A549 (cell line): ENCODE results near the gene ANO7. TPM values are rescaled to one million over a fixed set of nuclear protein-coding genes. Genes with fewer than 3 reads are reported as not detected.

Source experiments
- ATAC-seq, 2 experiments: fragments of 200-7000 bp in 1 of 2; fragments of >200 bp in 1 of 2; cut with Nextera tagmentation in 1 of 2; cut with Tn5 transposase in 1 of 2; 3 replicates each; pipeline versions ENCODE4 v1.8.0 to v1.9.1; 2018 to 2020; ENCODE audit warnings: mild to moderate bottlenecking in 1 of 2, moderate library complexity in 1 of 2
- CTCF ChIA-PET: fragments of 300-600 bp; sonication (Branson Sonifier 250); formaldehyde crosslinking; extraction: SDS; loops from one replicate; lab custom pipeline; 2021; ENCODE audit warnings: antibody characterized with exemption, inconsistent platforms; lab: Yijun Ruan, JAX
- POLR2A ChIA-PET: fragments of 350-600 bp; formaldehyde crosslinking; extraction: SDS; loops from one replicate; lab custom pipeline; 2021; ENCODE audit warnings: antibody characterized with exemption, inconsistent platforms; lab: Yijun Ruan, JAX
- DNase-seq, 2 experiments: peaks; one replicate each; pipeline versions ENCODE4 v3.0.0 to v3.0.0-alpha.2; 2011 to 2016; ENCODE audit warnings: low read depth in 1 of 2, low spot score in 1 of 2
- FAIRE-seq: peaks from 2 replicates; lab custom pipeline; 2011; peaks lifted over from hg19 to GRCh38; lab: Jason Lieb, UNC
- H3K27ac ChIP-seq, 2 experiments: fragments of >200 bp; sonication (Bioruptor Twin); formaldehyde crosslinking; 3 replicates each; pipeline ENCODE4 v1.5.1; 2016 to 2017
- H3K4me1 ChIP-seq: fragments of >200 bp; sonication (Bioruptor Twin); formaldehyde crosslinking; 3 replicates; pipeline ENCODE4 v1.6.1; 2016
- H3K4me2 ChIP-seq: fragments of >200 bp; sonication (Bioruptor Twin); formaldehyde crosslinking; 3 replicates; pipeline ENCODE4 v1.6.1; 2016
- H3K4me3 ChIP-seq: fragments of >200 bp; sonication (Bioruptor Twin); formaldehyde crosslinking; 3 replicates; pipeline ENCODE4 v1.5.1; 2016
- H3K9me3 ChIP-seq: fragments of >200 bp; sonication (Bioruptor Twin); formaldehyde crosslinking; 3 replicates; pipeline ENCODE4 v1.6.1; 2016
- BHLHE40 ChIP-seq: IDR thresholded peaks from 2 replicates; pipeline ENCODE4 v1.6.1; 2012; ENCODE audit warnings: low read depth, low read length, inconsistent platforms
- CHD4 ChIP-seq: fragments of 200-600 bp; sonication (generic); IDR thresholded peaks from 2 replicates; pipeline ENCODE4 v1.6.1; 2016; ENCODE audit warnings: antibody characterized with exemption, mild to moderate bottlenecking, borderline replicate concordance
- EHF ChIP-seq: fragments of 250-450 bp; sonication (Bioruptor Pico); IDR thresholded peaks from 2 replicates; pipeline ENCODE4 v1.5.0; 2020; ENCODE audit warnings: mild to moderate bottlenecking
- FOXS1 ChIP-seq: fragments of 250-450 bp; sonication (Bioruptor Pico); IDR thresholded peaks from 2 replicates; pipeline ENCODE4 v1.5.0; 2020; ENCODE audit warnings: mild to moderate bottlenecking, moderate library complexity
- HOXB13 ChIP-seq: fragments of 250-450 bp; sonication (Bioruptor Pico); IDR thresholded peaks from 2 replicates; pipeline ENCODE4 v1.5.0; 2020; ENCODE audit warnings: low read depth, mild to moderate bottlenecking, moderate library complexity
- JUN ChIP-seq, 2 experiments: fragments of >200 bp; sonication (Bioruptor Twin); formaldehyde crosslinking; IDR thresholded peaks; 2 replicates in 1 of 2; 3 replicates in 1 of 2; pipeline ENCODE4 v1.6.1; 2016 to 2017
- JUNB ChIP-seq: fragments of >200 bp; sonication (Bioruptor Twin); formaldehyde crosslinking; IDR thresholded peaks from 2 replicates; pipeline ENCODE4 v1.6.1; 2016
- MYC ChIP-seq: IDR thresholded peaks from 2 replicates; pipeline ENCODE4 v1.6.1; 2012; ENCODE audit warnings: mild to moderate bottlenecking, inconsistent platforms, low read length, improper control_type of control experiment, borderline replicate concordance
- NFE2L2 ChIP-seq: fragments of 150-350 bp; conservative IDR thresholded peaks from 2 replicates; pipeline ENCODE4 v1.6.1; 2014; ENCODE audit warnings: low read length
- PHF8 ChIP-seq: fragments of 200-600 bp; sonication (generic); IDR thresholded peaks from 2 replicates; pipeline ENCODE4 v1.6.1; 2016; ENCODE audit warnings: low read depth, mild to moderate bottlenecking, antibody characterized with exemption, moderate library complexity, borderline replicate concordance
- POLR2A ChIP-seq: IDR thresholded peaks from 2 replicates; pipeline ENCODE4 v1.6.1; 2012; ENCODE audit warnings: mild to moderate bottlenecking, low read length
- POLR2AphosphoS2 ChIP-seq: conservative IDR thresholded peaks from 2 replicates; pipeline ENCODE4 v1.6.1; 2012; ENCODE audit warnings: low read length, improper control_type of control experiment, inconsistent platforms
- RNF2 ChIP-seq: fragments of 200-600 bp; sonication (generic); IDR thresholded peaks from 2 replicates; pipeline ENCODE4 v1.6.1; 2016; ENCODE audit warnings: low read depth, mild to moderate bottlenecking, antibody characterized with exemption, moderate library complexity, borderline replicate concordance
- TP53 ChIP-seq: fragments of 250-450 bp; sonication (Bioruptor Pico); IDR thresholded peaks from 2 replicates; pipeline ENCODE4 v1.5.0; 2021; ENCODE audit warnings: mild to moderate bottlenecking, moderate library complexity
- WGBS: methylation state at CpG from one replicate; pipeline ENCODE4 v1.1.6; 2017; ENCODE audit errors: missing lambda C conversion rate; 5-methylcytosine and 5-hydroxymethylcytosine counted together
- polyA plus RNA-seq, 4 experiments: library from polyadenylated mRNA; depleted of rRNA in 3 of 4; stranded (reverse); fragments of >200 nt; fragmentation: RNase III in 1 of 4; extraction: RNeasy Plus Mini Kit Qiagen cat#74134 plus additional on column Dnase treatment in 1 of 4; gene quantifications; 2 replicates in 3 of 4; 3 replicates in 1 of 4; pipeline ENCODE4 v1.2.3, GENCODE V29; 2011 to 2017
- TF ChIP-seq, protein P1 (sequence below): fragments of 250-450 bp; sonication (Bioruptor Pico); IDR thresholded peaks from 2 replicates; pipeline ENCODE4 v1.5.0; 2020; ENCODE audit warnings: low read depth, mild to moderate bottlenecking, moderate library complexity
- TF ChIP-seq, protein P2 (sequence below): fragments of >200 bp; sonication (Bioruptor Twin); formaldehyde crosslinking; IDR thresholded peaks from 2 replicates; pipeline ENCODE4 v1.6.1; 2016
- TF ChIP-seq, protein P3 (sequence below): fragments of >200 bp; sonication (Bioruptor Twin); formaldehyde crosslinking; IDR thresholded peaks from 3 replicates; pipeline ENCODE4 v1.6.1; 2016
- TF ChIP-seq, protein P4 (sequence below): fragments of 450-650 bp; IDR thresholded peaks from 2 replicates; pipeline ENCODE4 v1.6.1; 2014; ENCODE audit warnings: antibody characterized with exemption
- TF ChIP-seq, protein P5 (sequence below): IDR thresholded peaks from 2 replicates; pipeline ENCODE4 v1.6.1; 2012
- TF ChIP-seq, protein P6 (sequence below): IDR thresholded peaks from 2 replicates; pipeline ENCODE4 v1.6.1; 2012
- TF ChIP-seq, protein P7 (sequence below): IDR thresholded peaks from 2 replicates; pipeline ENCODE4 v1.6.1; 2012; ENCODE audit warnings: low read depth, borderline replicate concordance

ANO7 gene
- polyA plus RNA-seq, 2 of the 4 experiments (the other 2 are of a cell fraction) = 0.92 to 2.7 TPM

DNA sequence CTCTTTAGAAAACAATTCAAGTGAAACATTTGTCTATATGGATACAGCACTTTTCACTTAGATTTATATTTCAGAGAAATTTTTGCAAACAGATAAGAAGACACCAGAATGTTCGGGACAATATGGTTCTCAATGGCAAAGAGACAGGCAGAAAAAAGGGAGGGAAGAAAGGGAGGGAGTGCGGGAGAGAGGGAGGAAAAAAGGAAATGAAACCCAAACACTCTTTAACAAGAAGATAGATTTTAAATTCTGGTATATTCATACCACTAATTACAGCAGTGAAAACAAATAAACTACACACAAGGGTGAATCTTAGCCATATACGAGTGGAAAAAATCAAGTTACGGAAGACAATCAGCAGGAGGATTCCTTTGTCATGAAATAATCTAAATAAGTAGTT lies 42.2 kb upstream of the ANO7 start:
- CTCF ChIA-PET = no interaction called here
- no peak for ATAC-seq
- no peak for DNase-seq
- H3K4me3 ChIP-seq = no peak overlapping the region
- POLR2A ChIA-PET = no interaction called here
- no peaks in the 10 kb centered on the region for H3K9me3 ChIP-seq
- H3K27ac ChIP-seq = no peak overlapping the region
- TF ChIP-seq, protein P1, sequence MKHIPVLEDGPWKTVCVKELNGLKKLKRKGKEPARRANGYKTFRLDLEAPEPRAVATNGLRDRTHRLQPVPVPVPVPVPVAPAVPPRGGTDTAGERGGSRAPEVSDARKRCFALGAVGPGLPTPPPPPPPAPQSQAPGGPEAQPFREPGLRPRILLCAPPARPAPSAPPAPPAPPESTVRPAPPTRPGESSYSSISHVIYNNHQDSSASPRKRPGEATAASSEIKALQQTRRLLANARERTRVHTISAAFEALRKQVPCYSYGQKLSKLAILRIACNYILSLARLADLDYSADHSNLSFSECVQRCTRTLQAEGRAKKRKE (CRISPR knock-in tag) = no peak
- no peak for TF ChIP-seq PHF8
- TF ChIP-seq, protein P2, sequence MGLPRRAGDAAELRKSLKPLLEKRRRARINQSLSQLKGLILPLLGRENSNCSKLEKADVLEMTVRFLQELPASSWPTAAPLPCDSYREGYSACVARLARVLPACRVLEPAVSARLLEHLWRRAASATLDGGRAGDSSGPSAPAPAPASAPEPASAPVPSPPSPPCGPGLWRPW = no peak
- no peak for TF ChIP-seq JUN (IDR thresholded peaks at IDR 0.05)
- TF ChIP-seq, protein P3, sequence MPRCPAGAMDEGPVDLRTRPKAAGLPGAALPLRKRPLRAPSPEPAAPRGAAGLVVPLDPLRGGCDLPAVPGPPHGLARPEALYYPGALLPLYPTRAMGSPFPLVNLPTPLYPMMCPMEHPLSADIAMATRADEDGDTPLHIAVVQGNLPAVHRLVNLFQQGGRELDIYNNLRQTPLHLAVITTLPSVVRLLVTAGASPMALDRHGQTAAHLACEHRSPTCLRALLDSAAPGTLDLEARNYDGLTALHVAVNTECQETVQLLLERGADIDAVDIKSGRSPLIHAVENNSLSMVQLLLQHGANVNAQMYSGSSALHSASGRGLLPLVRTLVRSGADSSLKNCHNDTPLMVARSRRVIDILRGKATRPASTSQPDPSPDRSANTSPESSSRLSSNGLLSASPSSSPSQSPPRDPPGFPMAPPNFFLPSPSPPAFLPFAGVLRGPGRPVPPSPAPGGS = no peak
- TF ChIP-seq CHD4 = no peak
- TF ChIP-seq HOXB13 = no peak
- TF ChIP-seq, protein P4, sequence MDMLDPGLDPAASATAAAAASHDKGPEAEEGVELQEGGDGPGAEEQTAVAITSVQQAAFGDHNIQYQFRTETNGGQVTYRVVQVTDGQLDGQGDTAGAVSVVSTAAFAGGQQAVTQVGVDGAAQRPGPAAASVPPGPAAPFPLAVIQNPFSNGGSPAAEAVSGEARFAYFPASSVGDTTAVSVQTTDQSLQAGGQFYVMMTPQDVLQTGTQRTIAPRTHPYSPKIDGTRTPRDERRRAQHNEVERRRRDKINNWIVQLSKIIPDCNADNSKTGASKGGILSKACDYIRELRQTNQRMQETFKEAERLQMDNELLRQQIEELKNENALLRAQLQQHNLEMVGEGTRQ = no peak
- no peak for TF ChIP-seq MYC
- no peak for TF ChIP-seq FOXS1 (CRISPR knock-in tag)
- no peak for FAIRE-seq
- WGBS = 80% methylated on average over 4 of the region's 4 CpGs
- no peak overlapping the region for H3K4me2 ChIP-seq
- peaks cover 11% of the 10 kb centered on the region for H3K4me1 ChIP-seq

DNA sequence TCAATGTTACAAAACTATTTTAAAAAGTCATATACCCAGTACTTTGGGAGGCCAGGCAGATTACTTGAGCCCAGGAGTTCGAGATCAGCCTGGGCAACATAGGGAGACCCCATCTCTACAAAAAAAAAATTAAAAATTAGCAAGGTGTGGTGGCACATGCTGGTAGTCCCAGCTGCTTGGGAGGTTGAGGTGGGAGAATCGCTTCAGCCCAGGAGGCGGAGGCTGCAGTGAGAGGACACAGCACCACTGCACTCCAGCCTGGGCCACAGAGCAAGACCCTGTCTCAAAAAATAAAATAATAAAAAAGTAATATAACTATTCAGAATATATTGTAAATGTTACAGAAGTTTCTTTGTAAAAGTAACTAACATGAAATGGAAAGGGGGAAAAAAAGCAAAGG lies 41.1 kb upstream of the ANO7 start:
- H3K4me3 ChIP-seq = no peak overlapping the region
- WGBS = 92% methylated on average over 3 of the region's 3 CpGs
- H3K9me3 ChIP-seq = no peaks in the 10 kb centered on the region
- no peak for ATAC-seq
- CTCF ChIA-PET = interaction anchor here (0.6 kb wide), 1 partner anchor 32 kb away, joined by 3 read pairs; no protein-coding TSS in a partner anchor
- no peak overlapping the region for H3K4me2 ChIP-seq
- H3K27ac ChIP-seq = no peak overlapping the region
- no peak for DNase-seq
- POLR2A ChIA-PET = no interaction called here
- peaks cover 13% of the 10 kb centered on the region for H3K4me1 ChIP-seq
- FAIRE-seq = no peak
- TF ChIP-seq FOXS1 (CRISPR knock-in tag) (no peak), EHF (CRISPR knock-in tag) (no peak), BHLHE40 (no peak)

DNA sequence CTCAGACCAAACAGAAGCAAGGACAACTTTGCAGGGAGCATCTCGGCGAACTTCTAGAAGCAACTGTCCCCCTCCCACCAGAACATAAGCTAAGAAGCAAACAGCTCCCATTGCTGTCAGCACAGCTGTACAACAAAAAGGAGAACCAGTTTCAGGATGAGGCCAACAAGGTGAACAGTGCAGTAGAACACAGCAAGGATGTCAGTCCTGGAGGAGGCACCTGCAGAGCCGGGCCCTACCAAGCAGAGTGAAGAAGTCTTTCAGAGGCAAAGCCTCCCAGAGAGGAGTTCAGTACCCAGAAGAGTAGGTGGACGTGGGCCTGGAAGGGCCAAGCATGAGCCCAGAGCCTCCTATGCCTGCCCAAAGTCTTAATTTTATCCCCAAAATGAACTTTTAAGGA lies 40.2 kb upstream of the ANO7 start:
- FAIRE-seq (no peak), ATAC-seq (no peak), DNase-seq (no peak)
- TF ChIP-seq RNF2 (no peak), POLR2AphosphoS2 (no peak)
- ChIA-PET POLR2A (interaction anchor here (1.5 kb wide), 1 partner anchor 46 kb away, joined by 9 read pairs; the partner anchor contains the start of gene MTERF4), CTCF (no interaction called here)
- WGBS = 81% methylated on average over 3 of the region's 4 CpGs
- Histone ChIP-seq H3K27ac (peak overlapping the region; percentile 69 to 89; a peak in 2 of 6 replicates), H3K9me3 (no peaks in the 10 kb centered on the region), H3K4me1 (peaks cover 13% of the 10 kb centered on the region), H3K4me2 (peak overlapping the region; percentile 96), H3K4me3 (peak overlapping the region; percentile 81)

DNA sequence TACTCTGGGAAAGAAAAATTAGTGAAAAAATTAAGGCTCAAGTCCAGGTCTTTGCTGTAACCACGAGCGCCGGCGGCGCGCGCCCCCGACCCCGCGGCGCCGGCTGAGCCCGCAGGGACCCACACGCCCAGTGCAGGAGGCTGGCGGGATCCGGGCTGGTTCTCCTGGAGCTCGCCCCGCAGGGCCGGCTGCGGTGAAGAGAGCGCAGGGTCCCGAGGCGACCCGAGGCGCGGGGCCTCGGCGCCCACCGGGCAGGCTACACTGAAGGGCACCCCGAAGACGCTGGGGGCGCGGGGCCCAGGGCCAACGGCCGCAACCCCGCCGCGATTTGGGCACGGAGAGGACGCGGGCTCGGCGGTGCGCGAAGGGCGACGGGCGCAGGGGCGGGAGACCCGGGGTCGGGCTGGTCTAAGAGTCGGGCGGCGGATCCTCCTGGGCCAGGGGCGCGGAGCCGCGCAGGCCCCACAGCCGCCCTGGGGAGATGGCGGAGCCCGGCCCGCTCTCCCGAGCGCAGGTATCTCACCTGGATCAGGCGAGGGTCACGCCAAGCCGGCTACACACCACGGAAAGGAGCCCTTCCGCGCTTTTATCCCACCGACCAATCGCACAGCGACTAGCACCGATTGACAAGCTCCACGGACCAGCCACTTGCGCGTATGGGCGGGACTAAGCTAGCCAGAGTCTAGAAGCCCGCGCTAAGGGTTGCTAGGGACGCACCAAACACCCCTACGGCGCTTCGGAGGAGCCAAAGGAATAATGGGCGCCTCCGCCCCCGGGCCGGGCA lies 39.4 kb upstream of the ANO7 start, which contains the start of gene PASK:
Gene PASK (minus strand): TSS at position 582 of the 784 bp plus-strand sequence. CDS start 6,440 bp downstream, outside the sequence.
- Histone ChIP-seq H3K9me3 (no peaks in the 10 kb centered on the region), H3K4me3 (peak within 1 kb of the TSS; percentile 81), H3K4me2 (peak within 1 kb of the TSS; percentile 96), H3K27ac (peak within 1 kb of the TSS; percentile 86 to 93), H3K4me1 (peaks cover 13% of the 10 kb centered on the region)
- 3% methylated on average over 33 of the region's 88 CpGs for WGBS
- ChIA-PET CTCF (interaction anchor here (1.1 to 1.6 kb wide), 3 partner anchors 9 to 234 kb away, joined by 3 to 4 read pairs (median 3); no protein-coding TSS in a partner anchor), POLR2A (interaction anchor here (0.9 to 1.5 kb wide), 4 partner anchors 47 to 563 kb away, joined by 3 to 9 read pairs (median 3); partner anchors contain the start of genes CAPN10, HDLBP, ING5 and MTERF4)
- TF ChIP-seq JUNB = no peak
- no peak for TF ChIP-seq NFE2L2
- TF ChIP-seq, protein P5, sequence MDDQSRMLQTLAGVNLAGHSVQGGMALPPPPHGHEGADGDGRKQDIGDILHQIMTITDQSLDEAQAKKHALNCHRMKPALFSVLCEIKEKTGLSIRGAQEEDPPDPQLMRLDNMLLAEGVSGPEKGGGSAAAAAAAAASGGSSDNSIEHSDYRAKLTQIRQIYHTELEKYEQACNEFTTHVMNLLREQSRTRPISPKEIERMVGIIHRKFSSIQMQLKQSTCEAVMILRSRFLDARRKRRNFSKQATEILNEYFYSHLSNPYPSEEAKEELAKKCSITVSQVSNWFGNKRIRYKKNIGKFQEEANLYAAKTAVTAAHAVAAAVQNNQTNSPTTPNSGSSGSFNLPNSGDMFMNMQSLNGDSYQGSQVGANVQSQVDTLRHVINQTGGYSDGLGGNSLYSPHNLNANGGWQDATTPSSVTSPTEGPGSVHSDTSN = peak; percentile 89
- TF ChIP-seq POLR2A = peak; percentile 7; the same call in 1 of the 2 replicates
- TF ChIP-seq, protein P6, sequence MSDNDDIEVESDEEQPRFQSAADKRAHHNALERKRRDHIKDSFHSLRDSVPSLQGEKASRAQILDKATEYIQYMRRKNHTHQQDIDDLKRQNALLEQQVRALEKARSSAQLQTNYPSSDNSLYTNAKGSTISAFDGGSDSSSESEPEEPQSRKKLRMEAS = peak; percentile 76
- TF ChIP-seq, protein P7, sequence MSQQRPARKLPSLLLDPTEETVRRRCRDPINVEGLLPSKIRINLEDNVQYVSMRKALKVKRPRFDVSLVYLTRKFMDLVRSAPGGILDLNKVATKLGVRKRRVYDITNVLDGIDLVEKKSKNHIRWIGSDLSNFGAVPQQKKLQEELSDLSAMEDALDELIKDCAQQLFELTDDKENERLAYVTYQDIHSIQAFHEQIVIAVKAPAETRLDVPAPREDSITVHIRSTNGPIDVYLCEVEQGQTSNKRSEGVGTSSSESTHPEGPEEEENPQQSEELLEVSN = peak; percentile 88
- no peak for TF ChIP-seq TP53 (CRISPR knock-in tag)
- no peak for FAIRE-seq
- ATAC-seq = peak; percentile 91 to 96
- DNase-seq = peak; percentile 90 to 96
